GM12891 (cell line): ENCODE data around the gene NOS3.

Experiments used
- POLR2A ChIP-seq: IDR thresholded peaks from 2 replicates; pipeline ENCODE4 v1.6.1; 2011; ENCODE audit warnings: low read depth, low read length, control low read depth
- POLR2AphosphoS5 ChIP-seq: IDR thresholded peaks from 2 replicates; pipeline ENCODE4 v1.6.1; 2011; ENCODE audit warnings: low read depth, low read length, control low read depth
- TAF1 ChIP-seq: IDR thresholded peaks from 2 replicates; pipeline ENCODE4 v1.6.1; 2011; ENCODE audit warnings: low read depth, low read length, control low read depth

- TF ChIP-seq POLR2A (no peak), POLR2AphosphoS5 (no peak), TAF1 (no peak)
Observed at GRCh38 chr7:151001546-151001945, 10.7 kb downstream of the NOS3 start.
